Ovary (tissue), 9 donors: ENCODE measurements around the gene WNT9A. TPM values are rescaled to one million over a fixed set of nuclear protein-coding genes. Genes with fewer than 3 reads are reported as not detected.

Experiments used
- DNase-seq, 5 donors: peaks; one replicate each; pipeline ENCODE4 v3.0.0-alpha.2; 2019 to 2020
- H3K27ac ChIP-seq, 2 donors: fragments of 200-600 bp; one replicate each; pipeline versions ENCODE4 v1.5.1 to v1.8.0; 2019 to 2022
- H3K27me3 ChIP-seq: fragments of 200-600 bp; one replicate; pipeline ENCODE4 v1.8.0; 2022
- H3K36me3 ChIP-seq: fragments of 200-600 bp; sonication (generic); one replicate; pipeline ENCODE4 v1.5.1; 2019
- H3K4me1 ChIP-seq: one replicate; pipeline ENCODE4 v1.8.1; 2013; ENCODE audit warnings: mild to moderate bottlenecking, moderate library complexity; ENCODE audit not compliant: insufficient read depth
- H3K4me3 ChIP-seq: fragments of 200-600 bp; sonication (generic); one replicate; pipeline ENCODE4 v1.5.1; 2017
- H3K9me3 ChIP-seq, 2 donors: fragments of 200-600 bp in 1 of 2; sonication (generic) in 1 of 2; one replicate each; pipeline versions ENCODE4 v1.5.1 to v1.8.1; 2013 to 2019; ENCODE audit warnings: mild to moderate bottlenecking in 1 of 2, moderate library complexity in 1 of 2
- EP300 ChIP-seq: sonication (generic); formaldehyde crosslinking; IDR thresholded peaks from one replicate; pipeline ENCODE4 v1.6.1; 2017; ENCODE audit warnings: antibody characterized with exemption
- POLR2A ChIP-seq: fragments of 450-650 bp; IDR thresholded peaks from one replicate; pipeline ENCODE4 v1.6.1; 2017; ENCODE audit warnings: antibody characterized with exemption, mild to moderate bottlenecking, moderate library complexity
- WGBS, 3 donors: extraction: QIAGEN DNeasy Blood & Tissue Kit in 1 of 3; methylation state at CpG; one replicate each; pipeline versions ENCODE4 v1.1.5 to v1.1.7; 2013 to 2017; 5-methylcytosine and 5-hydroxymethylcytosine counted together
- intact Hi-C, 4 donors: fragments of 100-400 bp; cut with DNase I; formaldehyde crosslinking; loops; one replicate each; pipeline versions ENCODE4 v1.11.0 to v1.15.1; 2022 to 2023
- polyA plus RNA-seq, 2 donors: library from polyadenylated mRNA; stranded (reverse); fragments of 200-250 nt in 1 of 2; fragments of 350-450 nt in 1 of 2; fragmentation: Illumina TruSeq in 1 of 2; extraction: RNeasy Lipid Tissue Mini Kit (QIAGEN cat#74804) in 1 of 2; gene quantifications; one replicate each; pipeline ENCODE4 v1.2.3, GENCODE V29; 2013 to 2014
- total RNA-seq, 7 donors: library from RNA; depleted of rRNA in 2 of 7; stranded (reverse); fragments of >200 nt in 2 of 7; fragmentation: NEBNext Ultra II Directional in 3 of 7; extraction: Animal tissue kit (Norgen Biotek cat#: 25700) in 3 of 7; gene quantifications; one replicate each; pipeline versions ENCODE4 v1.1.0 to v1.2.4, GENCODE V29; 2016 to 2023
- TF ChIP-seq, protein P1 (sequence below), 3 donors: fragments of 450-650 bp in 2 of 3; fragments of 200-600 bp in 1 of 3; IDR thresholded peaks; one replicate each; pipeline versions ENCODE4 v1.5.1 to v1.8.0; 2016 to 2022; ENCODE audit warnings: antibody characterized with exemption in 3 of 3, mild to moderate bottlenecking in 1 of 3
- donor health status: DM: no; HTN: no; CAD: no; lungs with moderate emphysema.
- donor health status: DM: no; HTN: no; CAD: no.
- donor health status: Bipolar disorder and iron deficiency.
- donor health status: DM: yes; HTN: yes; CAD: no.
- donor health status: DM: no; HTN: no; CAD: no.
- donor health status: DM: yes; HTN: yes; CAD: no.

The WNT9A gene
- total and polyA plus RNA-seq, 9 donors = 1.1 to 15.9 (median 9.8) TPM

DNA sequence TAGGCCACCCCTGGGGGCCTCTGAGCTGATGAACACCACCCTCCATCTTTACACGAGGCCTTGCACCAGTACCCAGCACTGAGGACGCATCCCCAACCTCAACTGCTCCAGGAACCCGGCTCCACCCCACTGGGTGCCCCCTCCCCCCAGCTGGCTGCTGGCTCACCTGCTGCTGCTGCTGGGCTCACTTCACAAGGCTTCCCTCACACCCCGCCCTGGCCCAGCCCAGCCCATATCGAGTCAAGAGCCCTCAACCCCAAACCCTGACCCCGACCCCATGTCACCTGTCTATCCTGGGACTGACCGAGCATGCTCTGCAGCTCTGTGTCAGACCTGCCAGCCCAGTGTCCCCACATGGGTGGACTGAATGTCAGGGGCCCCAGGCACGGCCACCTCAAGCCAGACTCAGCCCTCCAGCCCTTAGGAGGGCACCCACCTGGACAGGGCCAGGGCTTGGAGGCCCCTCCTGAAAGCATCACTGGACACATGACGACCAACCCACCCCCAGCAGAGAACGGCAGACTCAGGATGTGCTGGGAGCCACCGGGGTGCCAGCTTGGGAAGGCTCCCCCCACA lies 21.4 kb downstream of the WNT9A start:
- no peaks in the 10 kb centered on the region for H3K36me3 ChIP-seq
- 87 to 93% (median 88%) methylated on average over 10 to 11 of the region's 11 CpGs for WGBS, 3 donors
- no peak for DNase-seq
- TF ChIP-seq, protein P1, sequence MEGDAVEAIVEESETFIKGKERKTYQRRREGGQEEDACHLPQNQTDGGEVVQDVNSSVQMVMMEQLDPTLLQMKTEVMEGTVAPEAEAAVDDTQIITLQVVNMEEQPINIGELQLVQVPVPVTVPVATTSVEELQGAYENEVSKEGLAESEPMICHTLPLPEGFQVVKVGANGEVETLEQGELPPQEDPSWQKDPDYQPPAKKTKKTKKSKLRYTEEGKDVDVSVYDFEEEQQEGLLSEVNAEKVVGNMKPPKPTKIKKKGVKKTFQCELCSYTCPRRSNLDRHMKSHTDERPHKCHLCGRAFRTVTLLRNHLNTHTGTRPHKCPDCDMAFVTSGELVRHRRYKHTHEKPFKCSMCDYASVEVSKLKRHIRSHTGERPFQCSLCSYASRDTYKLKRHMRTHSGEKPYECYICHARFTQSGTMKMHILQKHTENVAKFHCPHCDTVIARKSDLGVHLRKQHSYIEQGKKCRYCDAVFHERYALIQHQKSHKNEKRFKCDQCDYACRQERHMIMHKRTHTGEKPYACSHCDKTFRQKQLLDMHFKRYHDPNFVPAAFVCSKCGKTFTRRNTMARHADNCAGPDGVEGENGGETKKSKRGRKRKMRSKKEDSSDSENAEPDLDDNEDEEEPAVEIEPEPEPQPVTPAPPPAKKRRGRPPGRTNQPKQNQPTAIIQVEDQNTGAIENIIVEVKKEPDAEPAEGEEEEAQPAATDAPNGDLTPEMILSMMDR (IDR thresholded peaks at IDR 0.05) = no peak
- TF ChIP-seq EP300 (no peak), POLR2A (no peak)
- H3K27me3 ChIP-seq = no peaks in the 10 kb centered on the region
- H3K9me3 ChIP-seq = no peaks in the 10 kb centered on the region
- H3K4me3 ChIP-seq = no peak overlapping the region
- H3K4me1 ChIP-seq = peaks cover 8% of the 10 kb centered on the region
- intact Hi-C loops = no loop called here
- H3K27ac ChIP-seq = no peak overlapping the region

DNA sequence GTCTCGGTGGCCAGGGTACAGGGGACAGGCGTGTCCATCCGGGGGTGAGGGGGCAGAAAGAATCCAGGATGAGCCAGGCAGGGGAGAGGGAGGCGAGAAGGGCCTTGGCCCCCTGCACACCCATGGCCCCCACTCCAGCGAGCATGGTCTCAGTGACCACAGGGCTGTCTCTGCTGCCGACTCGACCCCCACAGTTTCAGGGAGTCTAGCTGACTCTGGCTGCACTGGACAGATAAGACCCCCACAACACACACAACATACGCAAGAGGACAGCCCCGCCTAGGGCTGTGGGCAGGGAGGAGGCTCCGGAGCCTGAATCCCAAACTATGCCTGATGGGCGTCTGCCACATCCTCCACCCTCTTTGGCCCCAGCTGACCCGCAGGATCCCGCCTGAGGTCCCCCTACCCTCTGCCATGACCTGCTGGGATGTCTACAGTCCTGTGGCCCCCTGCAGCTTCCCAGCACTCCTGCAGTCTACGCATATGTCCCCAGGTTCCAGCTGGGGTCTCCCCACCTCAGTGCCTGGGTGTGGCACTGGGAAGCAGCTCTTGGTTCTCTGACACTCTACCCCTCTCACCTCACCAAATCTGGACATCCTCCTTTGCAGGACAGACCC lies 22.0 kb downstream of the WNT9A start:
- Histone ChIP-seq H3K27ac (no peak overlapping the region), H3K27me3 (no peaks in the 10 kb centered on the region), H3K4me3 (no peak overlapping the region), H3K4me1 (peaks cover 8% of the 10 kb centered on the region), H3K36me3 (no peaks in the 10 kb centered on the region), H3K9me3 (no peaks in the 10 kb centered on the region)
- intact Hi-C loops = no loop called here
- WGBS, 3 donors = 88 to 95% (median 90%) methylated on average over 14 of the region's 14 CpGs
- TF ChIP-seq POLR2A = no peak
- no peak for TF ChIP-seq EP300
- TF ChIP-seq, protein P1 (IDR thresholded peaks at IDR 0.05) = no peak
- no peak for DNase-seq

DNA sequence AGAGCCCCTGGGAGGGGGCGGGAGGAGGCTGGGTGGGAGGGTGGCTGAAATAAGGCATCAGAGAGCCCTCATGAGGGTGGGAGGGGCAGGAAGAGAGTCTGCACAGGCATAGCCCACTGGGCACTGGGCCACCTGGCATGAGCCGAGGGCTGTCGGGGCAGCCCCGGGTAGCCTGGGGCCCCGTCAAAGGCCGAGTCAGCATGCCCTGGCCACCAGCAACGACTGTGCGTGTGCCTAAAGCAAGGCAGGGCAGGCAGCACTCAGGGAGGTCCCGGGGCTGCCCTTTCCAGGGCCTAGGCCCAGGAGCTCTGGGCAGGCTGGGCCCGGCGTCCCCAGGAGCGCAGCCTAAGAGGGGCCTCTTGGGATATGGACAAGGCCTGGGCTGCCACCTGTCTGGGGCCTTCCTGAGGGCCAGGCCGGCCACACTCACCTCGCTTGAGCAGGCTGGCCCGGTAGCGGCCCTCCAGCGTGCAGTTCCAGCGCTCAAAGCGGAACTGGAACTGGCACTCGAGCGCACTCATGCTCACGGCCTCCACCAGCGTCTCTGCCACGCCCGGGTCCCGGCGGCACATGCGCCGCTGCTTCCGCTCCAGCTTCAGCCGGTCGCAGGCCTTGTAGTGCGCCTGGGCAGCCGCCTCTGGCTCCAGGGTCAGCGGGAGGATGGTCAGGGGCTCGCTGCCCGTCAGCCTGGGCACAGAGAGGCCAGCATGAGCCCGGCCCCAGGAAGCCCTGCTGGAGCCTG lies 22.7 kb downstream of the WNT9A start:
- H3K4me1 ChIP-seq = peaks cover 4% of the 10 kb centered on the region
- intact Hi-C loops = no loop called here
- DNase-seq = no peak
- TF ChIP-seq POLR2A (no peak), EP300 (no peak)
- TF ChIP-seq, protein P1 (IDR thresholded peaks at IDR 0.05) = no peak
- H3K4me3 ChIP-seq = no peak overlapping the region
- 87 to 91% (median 87%) methylated on average over 26 to 38 of the region's 38 CpGs for WGBS, 3 donors
- no peaks in the 10 kb centered on the region for H3K9me3 ChIP-seq
- no peak overlapping the region for H3K27ac ChIP-seq
- H3K36me3 ChIP-seq = no peaks in the 10 kb centered on the region
- H3K27me3 ChIP-seq = no peaks in the 10 kb centered on the region

DNA sequence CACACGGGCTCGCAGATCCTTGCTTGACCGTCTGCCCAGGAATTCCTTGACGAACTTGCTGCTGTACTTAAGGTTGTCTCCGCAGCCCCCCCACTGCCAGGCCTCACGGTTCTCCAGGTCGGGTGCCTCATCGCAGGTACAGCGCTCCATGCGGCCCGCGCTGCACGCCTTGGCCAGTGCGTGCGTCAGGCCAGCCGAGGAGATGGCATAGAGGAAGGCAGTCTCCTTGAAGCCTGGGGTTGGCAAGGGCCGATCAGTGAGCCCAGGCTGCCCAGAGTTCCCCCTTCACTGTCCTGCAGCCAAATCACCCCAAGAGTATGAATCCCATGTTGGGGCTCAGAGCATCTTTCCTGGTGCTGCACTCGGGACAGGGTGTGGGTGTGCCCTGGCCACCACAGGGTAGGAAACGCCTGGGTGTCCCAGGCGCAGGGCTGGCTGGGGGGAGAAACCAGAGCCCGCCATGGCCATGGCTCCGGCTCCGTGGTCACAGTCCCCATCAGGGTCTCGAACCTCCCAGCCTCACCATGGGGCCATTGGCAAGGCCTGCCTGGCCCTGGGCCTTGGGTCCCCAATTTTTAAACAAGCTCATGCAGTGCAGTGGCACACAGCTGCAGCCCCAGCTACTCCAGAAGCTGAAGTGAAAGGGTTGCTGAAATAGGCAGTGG lies 23.4 kb downstream of the WNT9A start:
- no peak overlapping the region for H3K27ac ChIP-seq

More for the DNA sequence above, 23.4 kb downstream of the WNT9A start:
- DNase-seq = no peak
- Histone ChIP-seq H3K4me1 (peaks cover 3% of the 10 kb centered on the region), H3K36me3 (no peaks in the 10 kb centered on the region), H3K9me3 (no peaks in the 10 kb centered on the region), H3K4me3 (no peak overlapping the region), H3K27me3 (no peaks in the 10 kb centered on the region)
- intact Hi-C loops = no loop called here
- WGBS, 3 donors = 91 to 98% (median 91%) methylated on average over 17 to 24 of the region's 24 CpGs
- TF ChIP-seq POLR2A (no peak), EP300 (no peak)
- TF ChIP-seq, protein P1 (IDR thresholded peaks at IDR 0.05) = no peak
